Nephron (organoid): ENCODE results near the gene ZNRF1.

Experiments
- H3K27ac Mint-ChIP-seq, 3 experiments: 2 replicates each; pipeline ENCODE4 v1.8.0; 2020; ENCODE audit warnings: mixed read lengths in 3 of 3, mild to moderate bottlenecking in 2 of 3, moderate library complexity in 1 of 3
- H3K27me3 Mint-ChIP-seq: 2 replicates; pipeline ENCODE4 v1.8.0; 2021; ENCODE audit warnings: low read depth, mild to moderate bottlenecking, moderate library complexity, mixed read lengths
- H3K36me3 Mint-ChIP-seq: 2 replicates; pipeline ENCODE4 v1.8.0; 2020; ENCODE audit warnings: low read depth, mixed read lengths
- H3K4me1 Mint-ChIP-seq: 2 replicates; pipeline ENCODE4 v1.8.0; 2020; ENCODE audit warnings: mixed read lengths
- H3K4me3 Mint-ChIP-seq, 3 experiments: 2 replicates each; pipeline ENCODE4 v1.8.0; 2020; ENCODE audit warnings: mild to moderate bottlenecking in 3 of 3, mixed read lengths in 3 of 3, moderate library complexity in 2 of 3
- H3K9me3 Mint-ChIP-seq: 2 replicates; pipeline ENCODE4 v1.8.0; 2020; ENCODE audit warnings: mixed read lengths
- CTCF ChIP-seq, 3 experiments: fragments of 200-600 bp; sonication (generic); IDR thresholded peaks; one replicate each; pipeline ENCODE4 v1.5.0; 2021; ENCODE audit warnings: antibody characterized with exemption in 3 of 3; ENCODE audit not compliant: unreplicated experiment in 3 of 3

ZNRF1 gene

GRCh38 chr16:75093598-75094540 is 95.0 kb downstream of the ZNRF1 start:
- H3K4me3 Mint-ChIP-seq = no peak overlapping the region
- no peak for TF ChIP-seq CTCF (IDR thresholded peaks at IDR 0.05; ENCODE audit: unreplicated experiment in 3 of 3)
- H3K4me1 Mint-ChIP-seq = peaks cover 49% of the 10 kb centered on the region
- H3K27ac Mint-ChIP-seq = no peak overlapping the region
- no peaks in the 10 kb centered on the region for H3K9me3 Mint-ChIP-seq
- H3K27me3 Mint-ChIP-seq = no peaks in the 10 kb centered on the region
- H3K36me3 Mint-ChIP-seq = peaks cover 13% of the 10 kb centered on the region

GRCh38 chr16:75095204-75095621 is 96.4 kb downstream of the ZNRF1 start:
- no peaks in the 10 kb centered on the region for H3K9me3 Mint-ChIP-seq
- no peak for TF ChIP-seq CTCF (IDR thresholded peaks at IDR 0.05; ENCODE audit: unreplicated experiment in 3 of 3)
- H3K27ac Mint-ChIP-seq = no peak overlapping the region
- H3K36me3 Mint-ChIP-seq = peaks cover 13% of the 10 kb centered on the region
- H3K4me3 Mint-ChIP-seq = no peak overlapping the region
- no peaks in the 10 kb centered on the region for H3K27me3 Mint-ChIP-seq
- peaks cover 52% of the 10 kb centered on the region for H3K4me1 Mint-ChIP-seq

GRCh38 chr16:75096656-75097055 is 97.8 kb downstream of the ZNRF1 start:
- Mint-ChIP-seq H3K9me3 (no peaks in the 10 kb centered on the region), H3K4me1 (peaks cover 52% of the 10 kb centered on the region), H3K27ac (peak overlapping the region; percentile 80 to 83 (median 81)), H3K36me3 (peaks cover 13% of the 10 kb centered on the region), H3K27me3 (no peaks in the 10 kb centered on the region), H3K4me3 (no peak overlapping the region)
- TF ChIP-seq CTCF (IDR thresholded peaks at IDR 0.05; ENCODE audit: unreplicated experiment in 3 of 3) = peak in 2 of 3 experiments; percentile 28 to 35

GRCh38 chr16:75097191-75097761 is 98.5 kb downstream of the ZNRF1 start:
- no peak for TF ChIP-seq CTCF (IDR thresholded peaks at IDR 0.05; ENCODE audit: unreplicated experiment in 3 of 3)
- Mint-ChIP-seq H3K9me3 (no peaks in the 10 kb centered on the region), H3K27ac (peak overlapping the region in 1 of 3 experiments; percentile 81), H3K4me1 (peaks cover 48% of the 10 kb centered on the region), H3K36me3 (peaks cover 13% of the 10 kb centered on the region), H3K27me3 (no peaks in the 10 kb centered on the region), H3K4me3 (no peak overlapping the region)

GRCh38 chr16:75097941-75098901 is 99.4 kb downstream of the ZNRF1 start:
- Mint-ChIP-seq H3K27ac (peak overlapping the region in 1 of 3 experiments; percentile 55), H3K36me3 (peaks cover 20% of the 10 kb centered on the region), H3K27me3 (no peaks in the 10 kb centered on the region), H3K4me1 (peaks cover 43% of the 10 kb centered on the region), H3K9me3 (no peaks in the 10 kb centered on the region), H3K4me3 (no peak overlapping the region)
- no peak for TF ChIP-seq CTCF (IDR thresholded peaks at IDR 0.05; ENCODE audit: unreplicated experiment in 3 of 3)
